HG03175 (cell line): ENCODE results near the gene ESYT2.
"Not testable (repeated sequence)": the region's sequence is repeated elsewhere in the genome, so short reads cannot be mapped to it uniquely, and the experiment has no call there.

ENCODE experiments used
- ATAC-seq: cut with Tn5 transposase; IDR thresholded peaks from one replicate; pipeline ENCODE4 v1.9.1; 2021; ENCODE audit warnings: mild to moderate bottlenecking, moderate library complexity; ENCODE audit not compliant: unreplicated experiment

Gene ESYT2

GRCh38 chr7:158699341-158699740 is 130.0 kb downstream of the ESYT2 start:
- ATAC-seq: no peak

DNA sequence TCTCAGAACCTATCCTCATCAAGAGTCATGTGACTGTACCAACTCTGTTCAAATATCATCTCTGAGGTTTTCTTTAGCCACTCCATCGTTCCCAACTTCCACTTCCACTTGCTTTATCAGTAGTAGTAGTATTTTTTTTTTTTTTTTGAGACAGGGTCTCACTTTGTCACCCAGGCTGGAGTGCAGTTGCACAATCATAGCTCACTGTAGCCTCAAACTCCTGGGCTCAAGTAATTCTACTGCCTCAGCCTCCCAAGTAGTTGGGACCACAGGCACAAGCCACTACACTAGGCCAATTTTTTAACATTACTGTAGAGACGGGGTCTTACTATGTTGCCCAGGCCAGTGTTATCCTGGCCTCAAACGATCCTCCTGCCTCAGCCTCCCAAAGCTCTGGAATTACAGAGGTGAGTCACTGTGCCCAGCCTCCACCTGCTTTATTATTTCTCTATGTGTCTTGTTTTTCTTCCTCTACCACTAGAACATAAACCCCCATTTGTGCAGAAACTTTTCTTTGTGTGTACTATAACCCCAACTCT is 130.6 kb downstream of the ESYT2 start:
- ATAC-seq: no peak

DNA sequence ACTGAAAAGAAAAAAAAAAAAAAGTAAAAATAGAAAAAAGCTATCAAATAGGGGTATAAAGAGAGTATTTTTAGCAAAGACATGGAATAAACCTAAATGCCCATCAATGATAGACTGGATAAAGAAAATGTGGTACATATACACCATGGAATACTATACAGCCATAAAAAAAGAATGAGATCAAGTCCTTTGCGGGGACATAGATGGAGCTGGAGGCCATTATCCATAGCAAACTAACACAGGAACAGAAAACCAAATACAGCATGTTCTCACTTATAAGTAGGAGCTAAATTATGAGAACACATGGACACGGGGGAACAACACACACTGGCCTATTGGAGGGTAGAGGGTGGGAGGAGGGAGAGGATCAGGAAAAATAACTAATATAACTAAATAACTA is 131.7 kb downstream of the ESYT2 start:
- ATAC-seq: not testable (repeated sequence)

GRCh38 chr7:158695726-158696452 is 133.4 kb downstream of the ESYT2 start:
- peak; percentile 85 for ATAC-seq

GRCh38 chr7:158695056-158695455 is 134.3 kb downstream of the ESYT2 start:
- ATAC-seq: no peak

DNA sequence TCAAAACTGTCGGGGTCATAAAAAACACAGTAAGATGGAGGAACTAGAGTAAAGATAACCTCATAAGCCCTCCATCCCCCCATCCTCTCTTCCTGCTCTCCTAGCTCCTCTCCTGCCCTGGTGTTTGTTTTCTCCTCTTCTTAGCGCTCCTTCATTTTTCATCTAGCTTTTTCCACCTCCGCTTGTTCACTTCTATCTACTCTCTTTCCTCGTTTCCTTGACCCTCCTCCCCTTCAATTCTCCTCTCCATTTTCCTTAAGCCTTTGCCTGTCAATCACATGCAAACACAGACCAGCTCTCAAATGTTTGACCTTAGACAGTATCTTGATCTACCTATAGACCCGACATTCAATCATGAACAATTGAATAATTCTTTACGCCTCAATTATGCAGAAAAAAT is 134.7 kb downstream of the ESYT2 start:
- ATAC-seq: no peak

DNA sequence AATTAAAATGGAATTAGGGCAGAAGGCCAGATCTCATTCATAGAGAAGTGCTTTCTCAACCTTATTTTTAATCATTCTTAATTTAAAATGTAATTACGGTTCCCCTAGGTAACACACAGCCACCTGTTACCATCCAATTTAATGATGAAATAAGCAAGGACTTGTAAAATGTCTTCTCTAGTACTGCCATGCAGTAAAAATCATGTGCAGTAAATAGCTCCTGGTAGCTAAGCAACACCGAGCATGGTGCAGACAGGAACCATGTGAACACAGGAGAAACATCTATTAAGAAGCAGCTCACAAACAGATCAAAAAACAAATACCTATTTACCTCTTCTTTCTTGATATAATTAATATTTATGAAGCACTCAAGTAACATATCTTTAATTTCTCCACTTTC is 139.8 kb downstream of the ESYT2 start:
- no peak for ATAC-seq

DNA sequence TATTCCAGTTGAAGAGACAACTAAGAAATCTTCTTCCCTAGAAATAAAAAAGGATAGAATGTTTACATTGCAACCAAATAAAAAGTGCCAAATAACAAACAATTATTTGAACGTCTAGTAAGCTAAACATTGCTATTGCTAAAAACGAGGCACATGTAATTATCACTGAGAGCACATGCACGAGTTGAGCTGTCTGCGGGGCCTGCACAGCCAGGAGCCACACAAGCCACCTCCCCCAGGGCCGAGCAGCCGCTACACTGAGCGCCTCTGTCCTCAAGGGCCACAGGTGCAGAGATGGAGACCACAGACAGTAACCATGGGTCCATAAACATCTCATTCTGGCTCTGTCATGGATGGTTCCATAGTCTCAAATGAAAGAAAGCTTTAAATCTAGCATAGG is 141.9 kb downstream of the ESYT2 start:
- ATAC-seq: no peak

GRCh38 chr7:158685693-158686092 is 143.6 kb downstream of the ESYT2 start:
- ATAC-seq: no peak

GRCh38 chr7:158684329-158684728 is 145.0 kb downstream of the ESYT2 start:
- no peak for ATAC-seq

DNA sequence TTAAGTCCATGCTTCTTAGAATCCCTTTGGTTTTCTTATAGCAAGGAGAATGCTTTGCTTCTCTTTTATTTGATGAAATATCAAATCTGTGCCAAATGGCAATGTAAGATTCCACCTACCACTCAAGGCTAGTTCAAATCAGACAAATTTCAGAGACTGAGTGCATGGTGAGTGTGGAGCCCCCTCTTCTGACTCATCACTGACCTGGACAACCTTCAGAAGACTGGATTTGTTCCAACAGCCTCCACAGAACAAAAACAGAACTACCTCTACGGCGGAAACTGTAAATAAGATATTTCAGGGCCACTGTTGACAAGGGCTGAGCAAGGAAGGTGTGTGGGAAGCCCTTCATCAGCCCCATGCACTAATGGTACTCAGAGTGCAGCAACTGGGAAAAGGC is 145.8 kb downstream of the ESYT2 start:
- no peak for ATAC-seq

DNA sequence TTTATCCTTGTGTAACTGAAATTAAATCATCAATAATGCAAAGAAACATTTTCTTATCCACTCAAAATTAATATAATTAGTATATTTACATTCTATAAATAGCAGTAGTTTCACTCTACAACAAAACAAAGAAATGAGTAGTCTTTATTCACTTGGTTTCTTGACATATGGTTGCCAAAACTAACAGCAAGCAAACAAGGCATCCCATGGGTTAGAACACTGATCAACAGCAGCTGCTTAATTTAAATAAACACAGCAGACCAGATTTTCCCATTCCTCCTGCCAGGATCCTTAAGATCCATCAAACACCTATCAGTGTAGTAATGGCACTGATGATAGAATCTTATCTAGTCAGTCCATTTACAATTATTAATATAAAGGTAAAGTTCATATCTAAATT is 146.9 kb downstream of the ESYT2 start:
- no peak for ATAC-seq
